ENCODE measurements around the gene OBI1.

GRCh38 chr13:78618411-78618810, 40.5 kb downstream of the OBI1 start:
- no peak for TF ChIP-seq CTCF (IDR thresholded peaks at IDR 0.05)
- TF ChIP-seq POLR2AphosphoS5 (IDR thresholded peaks at IDR 0.05): no peak
- no peak for TF ChIP-seq POLR2A (IDR thresholded peaks at IDR 0.05)
